ENCODE data around the gene RHBG.

DNA sequence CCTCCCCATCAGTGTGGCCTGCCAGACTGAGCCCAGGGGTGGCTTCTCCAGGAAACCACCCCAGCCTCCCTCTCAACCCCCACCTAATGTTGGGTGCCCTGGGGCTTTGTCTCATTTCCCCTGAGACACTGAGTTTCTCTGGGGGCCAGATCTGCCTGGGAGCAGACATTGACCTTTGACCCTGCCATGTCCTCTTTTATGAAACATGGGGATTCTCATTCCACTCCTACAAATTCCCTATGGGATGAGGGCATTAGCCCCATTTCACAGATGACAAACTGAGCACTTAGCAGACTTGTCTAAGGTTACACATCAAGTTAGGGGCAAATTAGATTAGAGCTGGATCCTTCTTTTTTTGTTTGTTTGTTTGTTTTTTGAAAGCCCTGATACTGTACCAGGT lies 24.1 kb downstream of the RHBG start:
- TF ChIP-seq, protein P1, sequence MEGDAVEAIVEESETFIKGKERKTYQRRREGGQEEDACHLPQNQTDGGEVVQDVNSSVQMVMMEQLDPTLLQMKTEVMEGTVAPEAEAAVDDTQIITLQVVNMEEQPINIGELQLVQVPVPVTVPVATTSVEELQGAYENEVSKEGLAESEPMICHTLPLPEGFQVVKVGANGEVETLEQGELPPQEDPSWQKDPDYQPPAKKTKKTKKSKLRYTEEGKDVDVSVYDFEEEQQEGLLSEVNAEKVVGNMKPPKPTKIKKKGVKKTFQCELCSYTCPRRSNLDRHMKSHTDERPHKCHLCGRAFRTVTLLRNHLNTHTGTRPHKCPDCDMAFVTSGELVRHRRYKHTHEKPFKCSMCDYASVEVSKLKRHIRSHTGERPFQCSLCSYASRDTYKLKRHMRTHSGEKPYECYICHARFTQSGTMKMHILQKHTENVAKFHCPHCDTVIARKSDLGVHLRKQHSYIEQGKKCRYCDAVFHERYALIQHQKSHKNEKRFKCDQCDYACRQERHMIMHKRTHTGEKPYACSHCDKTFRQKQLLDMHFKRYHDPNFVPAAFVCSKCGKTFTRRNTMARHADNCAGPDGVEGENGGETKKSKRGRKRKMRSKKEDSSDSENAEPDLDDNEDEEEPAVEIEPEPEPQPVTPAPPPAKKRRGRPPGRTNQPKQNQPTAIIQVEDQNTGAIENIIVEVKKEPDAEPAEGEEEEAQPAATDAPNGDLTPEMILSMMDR (IDR thresholded peaks at IDR 0.05 in 8 of 11, conservative IDR thresholded peaks at IDR 0.05 in 3 of 11): no peak
- TF ChIP-seq POLR2AphosphoS5 (IDR thresholded peaks at IDR 0.05) (no peak), POLR2A (IDR thresholded peaks at IDR 0.05) (no peak)
